ENCODE results near the gene SYNGAP1.
A peak's percentile ranks its signal among the peaks of the same experiment; 100 is the strongest.
"Not testable (repeated sequence)": the region's sequence is repeated elsewhere in the genome, so short reads cannot be mapped to it uniquely, and the experiment has no call there.

The SYNGAP1 gene

DNA sequence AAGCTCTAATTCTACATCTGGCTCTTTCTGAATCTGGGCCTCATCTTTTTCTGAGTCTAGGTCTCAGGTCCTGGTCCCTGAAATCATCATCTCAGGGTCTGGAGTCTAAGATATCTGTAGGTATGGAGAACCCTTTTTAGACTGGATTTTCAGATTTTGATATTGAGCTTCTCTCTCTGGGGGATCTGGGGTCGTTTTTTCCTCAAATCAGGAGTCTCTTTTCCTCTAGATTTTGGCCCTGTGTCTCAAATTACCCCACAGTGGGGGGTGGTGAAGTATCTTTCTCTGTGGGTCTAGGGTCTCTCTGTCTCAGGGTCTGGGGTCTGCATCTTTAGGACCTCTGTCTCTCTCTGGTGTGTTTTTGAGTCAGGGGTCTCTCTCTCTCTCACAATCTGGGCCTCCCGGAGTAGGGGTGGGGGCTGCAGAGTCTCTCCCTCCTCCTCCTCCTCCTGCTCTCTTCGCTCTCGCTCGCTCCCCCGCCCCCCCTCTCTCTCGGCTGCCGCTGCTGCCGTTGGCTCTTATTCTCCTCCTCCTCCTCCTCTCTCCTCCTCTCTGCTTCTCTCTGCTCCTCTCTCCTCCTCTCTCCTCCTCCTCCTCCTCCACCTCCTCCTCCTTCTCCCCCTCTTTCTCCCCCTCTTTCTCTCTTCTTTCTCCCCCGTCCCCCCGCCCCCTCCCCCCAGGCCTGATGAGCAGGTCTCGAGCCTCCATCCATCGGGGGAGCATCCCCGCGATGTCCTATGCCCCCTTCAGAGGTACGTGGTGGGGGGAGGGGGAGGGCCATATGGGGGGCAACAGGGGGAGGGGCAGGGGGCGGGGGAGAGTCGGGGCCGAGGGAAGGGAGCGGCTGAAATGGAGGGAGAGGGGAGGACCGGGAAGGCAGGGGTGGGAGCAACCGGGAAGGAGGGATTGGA, at the start of gene SYNGAP1:
Gene SYNGAP1, plus strand, starts transcription at position 486 of the 911 bp plus-strand sequence. Its CDS starts 200 bp downstream, at position 686.
- peak in 1 of 3 experiments; percentile 50 for DNase-seq (ENCODE audit: low read depth in 3 of 3)

DNA sequence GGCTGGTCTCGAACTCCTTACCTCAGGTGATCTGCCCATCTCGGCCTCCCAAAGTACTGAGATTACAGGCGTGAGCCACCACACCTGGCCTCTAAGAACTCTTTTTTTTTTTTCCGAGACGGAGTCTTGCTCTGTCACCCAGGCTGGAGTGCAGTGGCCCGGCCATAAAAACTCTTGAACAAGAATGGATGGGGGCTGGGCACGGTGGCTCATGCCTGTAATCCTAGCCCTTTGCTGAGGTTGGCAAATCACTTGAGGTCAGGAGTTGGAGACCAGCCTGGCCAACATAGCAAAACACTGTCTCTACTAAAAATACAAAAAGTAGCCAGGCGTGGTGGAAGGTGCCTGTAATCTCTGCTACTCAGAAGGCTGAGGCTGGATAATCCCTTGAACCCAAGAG, 48.0 kb upstream of the SYNGAP1 start:
- not testable (repeated sequence) for DNase-seq (ENCODE audit: low read depth in 3 of 3)

DNA sequence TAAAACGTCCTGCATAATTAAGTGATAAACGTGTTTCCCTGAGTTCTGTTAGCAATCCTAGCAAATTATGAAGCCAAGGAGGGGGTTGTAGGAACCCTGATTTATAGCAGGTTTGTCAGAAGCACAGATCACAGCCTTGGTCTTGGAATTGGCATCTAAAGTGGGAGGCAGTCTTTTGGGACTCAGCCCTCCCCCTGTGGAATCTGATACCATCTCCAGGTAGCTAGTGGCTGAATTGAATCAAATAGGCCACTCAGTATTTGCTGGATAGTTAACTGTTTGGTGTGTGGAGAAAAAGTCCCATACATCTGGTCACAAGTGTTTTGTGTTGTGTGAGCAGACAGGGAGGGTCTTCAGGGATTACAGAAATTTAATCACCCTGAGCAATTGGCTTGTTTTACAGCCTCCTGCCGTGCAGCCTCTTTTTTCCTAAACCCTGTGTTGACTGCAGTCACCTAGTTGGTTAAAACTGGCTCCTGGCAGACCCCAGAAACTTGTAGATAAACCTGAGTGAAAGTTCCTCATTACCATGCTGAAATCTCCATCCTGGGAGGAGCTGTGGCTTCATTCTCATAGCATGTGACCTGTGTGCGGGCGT, 47.2 kb upstream of the SYNGAP1 start:
- DNase-seq (ENCODE audit: low read depth in 3 of 3): no peak

DNA sequence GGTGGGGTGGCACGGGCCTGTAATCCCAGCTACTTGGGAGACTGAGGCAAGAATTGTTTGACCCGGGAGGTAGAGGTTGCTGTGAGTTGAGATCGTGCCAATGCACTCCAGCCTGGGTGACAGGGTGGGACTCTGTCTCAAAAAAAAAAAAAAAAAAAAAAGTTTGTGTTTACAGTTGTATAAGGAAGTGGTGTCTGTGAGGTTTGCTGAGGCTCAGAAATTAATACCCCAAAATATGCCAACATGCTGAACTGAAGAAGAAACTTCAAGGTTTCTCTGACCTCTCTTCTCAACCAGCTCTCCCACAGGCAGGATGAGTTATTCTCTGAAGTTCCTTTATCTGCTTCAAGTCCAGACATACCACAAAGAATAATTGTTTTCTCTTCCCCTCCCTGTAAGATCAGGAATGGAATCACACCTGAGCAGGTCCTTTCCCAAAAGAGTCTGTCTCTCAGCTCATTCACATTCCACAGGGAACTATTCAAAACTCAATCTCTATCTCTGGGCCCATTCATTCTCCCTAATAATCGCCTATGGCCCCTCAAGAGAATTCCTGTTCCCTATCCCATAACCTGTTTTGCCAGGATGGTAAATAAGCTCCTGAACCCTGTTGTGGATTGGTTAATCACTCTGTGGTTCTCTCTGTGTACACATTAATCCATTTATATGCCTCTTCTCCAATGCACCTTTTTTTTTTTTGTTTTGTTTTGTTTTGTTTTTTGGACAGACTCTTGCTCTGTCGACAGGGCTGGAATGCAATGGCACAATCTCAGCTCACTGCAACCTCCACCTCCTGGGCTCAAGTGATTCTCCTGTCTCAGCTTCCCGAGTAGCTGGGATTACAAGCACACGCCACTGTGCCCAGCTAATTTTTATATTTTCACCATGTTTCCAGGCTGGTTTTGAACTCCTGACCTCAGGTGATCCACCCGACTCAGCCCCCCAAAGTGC, 45.6 kb upstream of the SYNGAP1 start:
- DNase-seq (ENCODE audit: low read depth in 3 of 3): no peak

DNA sequence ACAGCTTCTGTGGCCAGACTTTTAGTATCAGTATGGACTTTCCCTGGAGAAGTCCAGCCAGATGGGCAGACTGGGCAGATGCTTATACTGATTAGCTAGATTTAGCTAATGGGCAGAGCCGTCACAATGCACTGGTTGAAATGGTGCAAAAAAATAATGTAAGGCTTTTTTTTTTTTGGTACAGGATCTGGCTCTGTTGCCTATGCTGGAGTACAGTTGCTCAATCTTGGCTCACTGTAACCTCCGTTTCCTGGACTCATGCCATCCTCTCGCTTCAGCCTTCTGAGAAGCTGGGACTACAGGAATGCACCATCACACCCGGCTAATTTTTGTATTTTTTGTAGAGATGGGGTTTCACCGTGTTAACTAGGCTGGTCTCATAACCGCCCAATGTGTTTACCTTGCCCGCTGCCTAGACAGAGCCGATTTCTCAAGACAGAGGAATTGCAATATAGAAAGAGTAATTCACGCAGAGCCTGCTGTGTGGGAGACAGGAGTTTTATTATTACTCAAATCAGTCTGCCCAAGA, 44.7 kb upstream of the SYNGAP1 start:
- DNase-seq (ENCODE audit: low read depth in 3 of 3): no peak

DNA sequence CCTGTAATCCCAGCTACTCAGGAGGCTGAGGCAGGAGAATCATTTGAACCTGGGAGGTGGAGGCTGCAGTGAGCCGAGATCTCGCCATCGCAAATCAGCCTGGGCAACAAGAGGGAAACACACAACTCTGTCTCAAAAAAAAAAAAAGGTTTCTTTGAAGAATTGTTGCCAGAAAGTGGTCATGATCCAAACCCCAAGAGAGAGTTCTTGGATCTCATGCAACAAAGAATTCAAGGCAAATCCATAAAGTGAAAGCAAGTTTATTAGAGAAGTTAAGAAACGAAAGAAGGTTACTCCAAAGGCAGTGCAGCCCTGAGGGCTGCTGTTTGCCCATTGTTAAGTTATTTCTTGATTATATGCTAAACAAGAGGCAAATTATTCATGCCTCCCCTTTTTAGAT, 42.7 kb upstream of the SYNGAP1 start:
- DNase-seq (ENCODE audit: low read depth in 3 of 3): no peak

DNA sequence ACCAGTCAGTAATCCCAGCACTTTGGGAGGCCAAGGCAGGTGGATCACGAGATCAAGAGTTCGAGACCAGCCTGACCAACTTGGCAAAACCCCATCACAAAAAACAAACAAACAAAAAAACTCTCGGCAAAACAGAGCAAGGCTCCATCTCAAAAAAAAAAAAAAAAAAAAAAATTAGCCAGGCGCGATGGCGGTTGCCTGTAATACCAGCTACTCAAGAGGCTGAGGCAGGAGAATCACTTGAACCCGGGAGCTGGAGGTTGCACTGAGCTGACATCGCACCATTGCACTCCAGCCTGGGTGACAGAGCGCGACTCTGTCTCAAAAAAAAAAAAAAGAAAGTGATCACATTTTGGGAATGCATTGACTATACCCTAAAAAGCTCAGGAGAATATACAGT, 40.7 kb upstream of the SYNGAP1 start:
- DNase-seq (ENCODE audit: low read depth in 3 of 3): not testable (repeated sequence)

DNA sequence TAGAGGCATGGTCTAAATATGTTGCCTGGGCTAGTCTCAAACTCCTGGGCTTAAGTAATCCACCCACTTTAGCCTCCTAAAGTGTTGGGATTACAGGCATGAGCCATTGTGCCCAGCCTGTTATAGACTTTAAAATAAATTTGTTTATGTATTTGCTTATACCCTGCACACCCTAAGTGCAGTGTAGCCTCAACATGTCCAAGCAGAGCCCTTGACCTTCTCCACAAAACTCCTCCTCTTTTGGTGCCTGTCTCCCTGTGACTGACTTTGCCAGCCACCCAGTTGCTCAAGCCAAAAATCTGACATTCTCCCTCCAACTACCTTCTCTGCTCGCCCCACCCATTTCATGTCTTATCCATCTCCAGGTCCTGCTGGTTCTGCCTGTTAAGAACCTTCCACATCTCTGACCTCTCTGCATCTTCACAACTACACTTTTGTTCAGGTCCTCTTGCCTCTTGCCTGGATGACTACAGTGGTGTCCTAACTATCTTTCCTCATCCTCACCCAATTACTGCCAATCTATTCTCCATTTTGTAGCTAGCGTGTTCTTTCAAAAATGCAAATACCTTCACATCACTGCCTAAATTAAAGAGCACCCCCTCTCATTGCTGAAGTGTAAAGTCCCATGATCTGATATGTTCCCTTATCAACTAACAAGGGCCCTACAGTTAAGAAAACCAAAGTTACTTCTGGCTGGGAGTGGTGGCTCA, 39.4 kb upstream of the SYNGAP1 start:
- no peak for DNase-seq (ENCODE audit: low read depth in 3 of 3)

DNA sequence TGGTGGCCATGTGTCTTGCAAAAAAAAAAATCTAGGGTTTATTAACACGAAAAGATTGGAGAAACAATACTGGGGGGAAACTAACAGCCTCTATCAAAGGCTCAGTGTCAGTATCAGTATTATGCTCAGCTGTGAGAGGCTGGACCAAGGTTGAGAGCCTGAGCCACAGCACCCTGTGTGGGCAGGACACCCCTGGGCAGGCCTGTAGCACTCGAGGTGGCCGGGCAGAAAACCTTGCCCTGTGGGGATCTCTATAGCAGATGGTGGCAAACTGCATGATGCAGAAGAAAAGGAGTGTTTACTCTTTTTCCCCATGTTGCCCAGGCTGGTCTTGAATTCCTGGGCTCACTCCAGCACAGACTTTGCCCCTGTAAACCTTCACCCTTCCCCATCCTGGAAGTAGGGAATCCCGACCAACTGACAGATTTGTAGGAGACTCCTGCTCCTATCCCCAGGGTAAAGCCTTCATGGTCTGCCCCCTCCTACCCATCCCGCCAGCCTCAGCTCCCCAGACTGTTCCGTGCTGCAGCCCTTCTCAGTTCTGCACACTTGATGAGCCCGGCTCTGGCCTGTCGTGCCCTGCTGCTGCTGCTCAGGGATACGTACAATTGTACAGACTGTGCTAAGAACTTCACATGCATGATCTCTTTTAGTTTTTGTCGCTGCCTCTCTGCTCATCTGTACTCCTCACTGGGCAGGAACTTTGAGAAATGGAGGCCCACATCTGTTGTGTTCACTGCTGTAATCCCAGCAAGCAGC, 36.3 kb upstream of the SYNGAP1 start:
- no peak for DNase-seq (ENCODE audit: low read depth in 3 of 3)

DNA sequence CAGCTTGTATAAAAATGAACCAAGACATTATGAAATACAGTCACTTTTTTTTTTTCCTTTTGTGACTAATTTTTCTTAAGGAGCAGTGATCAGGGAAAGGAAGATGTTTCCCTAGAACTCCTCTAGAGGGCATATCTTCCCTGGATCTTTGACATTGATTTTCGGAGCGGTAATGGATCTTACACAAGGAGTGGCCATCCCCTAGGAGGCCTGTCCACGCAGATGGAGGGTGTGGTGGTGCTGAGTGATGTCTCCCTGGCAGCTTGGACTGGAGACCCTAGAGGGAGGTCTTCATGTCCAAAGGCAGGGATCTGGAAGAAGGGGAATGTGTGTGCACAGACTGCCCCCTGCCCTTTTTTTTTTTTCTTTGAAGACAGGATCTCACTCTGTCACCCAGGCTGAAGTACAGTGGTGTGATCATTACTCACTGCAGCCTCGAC, 35.3 kb upstream of the SYNGAP1 start:
- DNase-seq (ENCODE audit: low read depth in 3 of 3): no peak

DNA sequence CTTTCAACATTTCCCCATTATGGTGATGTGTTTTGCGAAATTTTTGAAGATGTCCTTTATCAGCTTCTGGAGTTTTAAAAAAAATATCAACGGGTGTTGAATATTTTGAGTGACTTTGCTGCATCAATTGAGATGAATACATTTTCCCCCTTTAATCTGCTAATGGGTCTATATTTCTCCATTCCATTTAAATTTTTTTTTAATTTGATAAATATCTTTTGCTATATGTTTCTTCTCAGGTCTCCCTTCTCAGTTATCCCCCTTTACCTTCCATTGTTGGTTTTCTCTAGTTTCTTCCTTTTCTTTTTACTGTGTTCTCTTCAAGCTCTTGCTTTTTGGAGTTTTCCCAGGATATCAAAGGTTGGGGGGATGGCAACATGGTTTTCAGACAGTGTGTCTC, 29.7 kb upstream of the SYNGAP1 start:
- no peak for DNase-seq (ENCODE audit: low read depth in 3 of 3)

DNA sequence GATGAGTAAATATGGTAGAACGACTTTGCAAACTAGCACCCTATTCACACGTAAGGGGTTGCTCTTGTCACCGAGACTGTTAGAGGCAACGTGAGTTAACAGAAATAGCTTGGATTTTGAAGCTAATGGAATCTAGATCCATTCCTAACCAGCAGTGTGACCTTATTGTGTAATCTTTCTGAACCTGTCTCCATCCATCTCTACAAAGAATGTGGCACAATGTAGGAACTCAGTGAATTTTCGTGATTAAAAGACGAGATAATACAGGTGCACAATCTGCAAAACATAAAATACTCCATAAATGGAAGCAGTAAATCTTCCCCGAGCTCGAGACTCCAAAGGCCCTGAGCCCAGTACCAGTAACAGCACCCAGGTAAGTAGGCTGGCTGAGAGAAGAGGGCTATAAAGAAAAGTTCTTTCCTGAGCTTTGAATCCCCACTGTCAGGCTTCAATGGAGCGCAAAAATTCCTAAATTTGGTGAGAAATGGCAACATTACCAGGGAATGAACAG, 29.0 kb upstream of the SYNGAP1 start:
- DNase-seq (ENCODE audit: low read depth in 3 of 3): no peak

DNA sequence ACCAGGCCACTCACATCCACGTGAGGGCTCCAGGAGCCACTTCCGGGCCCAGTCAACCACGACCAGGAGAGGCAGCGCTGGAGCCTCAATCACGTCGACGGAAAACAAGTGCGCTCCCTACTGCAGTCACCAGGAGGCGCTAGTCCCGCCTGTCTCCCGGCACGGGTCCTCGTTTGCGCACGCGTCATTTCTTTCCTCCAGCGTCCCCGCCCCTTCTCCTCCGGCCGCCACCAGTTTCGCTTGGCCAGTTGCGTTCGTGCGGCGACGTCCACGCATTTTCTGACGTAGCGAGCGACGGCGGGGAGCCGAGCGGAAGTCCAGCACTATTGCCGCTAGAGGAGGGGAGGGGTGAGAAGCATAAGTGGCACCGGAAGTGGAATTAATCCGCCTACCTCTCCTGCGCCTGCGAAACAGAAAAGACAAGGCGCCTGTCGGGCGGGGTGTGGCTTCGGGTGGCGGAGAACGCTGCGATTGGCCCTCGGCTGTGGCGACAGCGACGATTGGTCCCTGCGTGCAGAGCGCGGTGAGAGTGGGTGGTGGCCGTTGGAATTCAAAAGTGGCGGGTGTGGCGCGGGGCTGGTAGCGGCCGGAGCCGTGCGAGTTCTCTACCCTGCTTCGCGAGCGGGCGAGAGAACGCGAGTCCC, 28.5 kb upstream of the SYNGAP1 start, which contains the start of gene KIFC1:
Gene KIFC1, plus strand, starts transcription at position 546 of the 644 bp plus-strand sequence. CDS start 163 bp downstream, outside the sequence.
- DNase-seq (ENCODE audit: low read depth in 3 of 3): peak; percentile 98 to 100 (median 99)

DNA sequence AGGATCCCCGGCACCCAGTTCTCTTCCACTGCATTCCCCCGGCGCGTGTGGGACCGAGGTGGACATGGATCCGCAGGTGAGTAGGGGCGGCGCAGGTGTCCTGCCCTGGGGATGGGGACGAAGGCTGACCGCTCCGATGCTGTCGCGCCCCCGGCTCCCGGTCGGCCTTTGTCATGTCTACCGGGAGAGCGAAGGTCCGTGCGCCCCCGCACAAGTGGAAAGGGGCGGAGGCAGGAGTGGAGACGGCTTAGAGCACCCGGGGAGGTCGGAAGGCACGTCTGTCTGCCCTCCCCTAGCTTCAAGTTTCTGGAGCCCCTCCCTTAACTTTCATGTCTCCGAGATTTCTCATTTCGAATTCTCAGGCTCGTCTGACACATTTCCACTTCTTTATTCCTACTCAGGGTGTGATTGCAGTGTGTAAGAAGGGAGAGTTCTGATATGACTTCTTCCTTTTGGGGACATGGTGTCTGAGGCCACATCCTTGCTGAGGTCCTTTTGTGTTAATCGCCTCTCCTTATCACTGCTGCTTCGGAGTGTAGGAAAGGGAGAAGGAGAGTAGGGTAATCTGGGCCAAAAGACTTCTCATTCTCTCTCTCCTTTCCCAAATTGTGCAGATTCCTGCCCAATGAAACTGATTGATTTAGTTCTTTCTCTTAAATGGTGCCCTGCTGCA, 27.8 kb upstream of the SYNGAP1 start:
- DNase-seq (ENCODE audit: low read depth in 3 of 3): peak in 1 of 3 experiments; percentile 66

DNA sequence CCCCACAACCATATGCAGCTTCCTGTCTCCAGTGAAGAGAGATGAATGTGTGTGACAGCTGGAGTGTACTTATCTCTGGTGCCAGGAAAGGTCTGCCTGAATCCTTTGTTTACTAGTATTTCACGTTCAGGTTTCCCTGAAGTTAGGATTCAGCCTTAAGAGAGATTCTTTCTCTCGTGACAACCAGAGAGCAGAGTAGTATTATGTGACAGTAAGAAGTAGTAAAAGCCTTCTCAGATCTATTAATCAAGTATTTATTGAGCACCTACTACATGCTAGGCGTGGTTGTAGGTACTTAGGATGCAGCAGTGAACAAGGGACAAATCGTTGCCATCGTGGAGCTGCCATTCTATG, 27.3 kb upstream of the SYNGAP1 start:
- DNase-seq (ENCODE audit: low read depth in 3 of 3): no peak

DNA sequence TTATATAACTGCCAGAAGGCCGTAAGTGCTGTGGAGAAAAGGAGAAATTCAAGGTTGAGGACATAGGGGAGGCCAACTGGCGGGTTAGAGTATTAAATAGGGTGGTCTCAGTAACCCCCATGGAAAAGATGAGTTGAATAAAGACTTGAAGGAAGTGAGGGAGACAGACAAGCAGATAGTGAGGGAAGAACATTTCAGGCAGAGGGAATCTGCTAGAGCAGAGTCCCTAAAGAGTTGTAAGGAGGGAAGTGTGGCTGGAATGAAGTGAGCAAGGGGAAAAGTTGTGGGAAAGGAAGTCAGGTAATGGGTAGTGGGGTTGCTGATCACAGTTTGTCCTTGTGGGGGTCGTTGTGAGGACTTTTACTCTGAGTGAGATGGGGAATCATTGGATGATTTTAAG, 26.9 kb upstream of the SYNGAP1 start:
- DNase-seq (ENCODE audit: low read depth in 3 of 3): no peak

DNA sequence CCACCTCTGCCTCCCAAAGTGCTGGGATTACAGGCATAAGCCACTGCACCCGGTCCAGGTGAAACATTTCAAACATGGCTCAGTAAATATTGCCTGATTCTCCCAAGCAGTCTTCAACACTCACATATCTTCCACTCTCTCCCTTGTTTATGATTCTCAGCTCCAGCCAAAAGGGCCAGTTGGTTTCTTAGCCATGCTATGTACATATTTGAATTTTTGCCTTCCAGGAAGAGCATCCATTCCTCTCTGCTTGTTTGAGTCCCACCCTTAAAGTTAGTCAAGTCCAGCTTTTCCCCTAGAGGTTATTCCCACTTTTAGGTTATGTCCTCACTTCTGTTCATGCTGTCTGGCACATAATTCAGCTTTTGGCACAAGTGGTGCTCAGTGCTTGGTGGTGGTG, 22.3 kb upstream of the SYNGAP1 start:
- DNase-seq (ENCODE audit: low read depth in 3 of 3): no peak

DNA sequence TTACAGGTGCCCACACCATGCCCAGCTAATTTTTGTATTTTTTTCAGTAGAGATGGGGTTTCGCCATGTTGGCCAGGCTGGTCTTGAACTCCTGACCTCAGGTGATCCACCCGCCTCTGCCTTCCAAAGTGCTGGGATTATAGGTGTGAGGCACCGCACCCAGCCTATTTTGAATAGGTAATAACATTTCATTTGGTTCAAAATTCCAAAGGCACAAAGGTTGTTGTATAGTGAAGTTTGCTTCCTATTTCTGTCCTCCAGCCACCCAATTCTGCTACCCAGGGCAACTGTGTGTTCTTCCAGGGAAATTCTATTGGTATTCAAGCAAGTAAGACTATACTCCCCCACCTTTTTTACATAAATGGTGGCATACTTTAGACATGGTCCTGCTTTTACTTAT, 21.3 kb upstream of the SYNGAP1 start:
- DNase-seq (ENCODE audit: low read depth in 3 of 3): not testable (repeated sequence)

DNA sequence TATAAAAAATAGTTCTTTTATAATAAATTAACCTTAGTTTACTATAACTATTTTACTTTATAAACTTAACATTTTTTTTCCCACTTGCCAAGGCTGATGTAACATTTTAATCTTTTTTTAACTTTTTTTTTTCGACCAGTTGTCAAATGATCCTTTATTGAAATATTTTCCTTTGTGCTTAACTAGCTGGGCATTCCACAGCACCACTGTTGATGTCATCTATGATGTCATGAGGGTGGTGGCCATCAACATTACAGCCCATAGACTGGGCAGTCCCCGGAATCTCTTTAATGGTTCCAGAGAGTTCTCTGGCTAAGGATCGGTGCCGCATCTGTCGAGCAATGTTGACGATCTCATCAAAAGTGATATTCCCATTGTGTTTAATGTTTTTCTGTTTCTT, 20.0 kb upstream of the SYNGAP1 start:
- not testable (repeated sequence) for DNase-seq (ENCODE audit: low read depth in 3 of 3)

All from stimulated activated CD4-positive, alpha-beta T cell treated with anti-CD3 and anti-CD28 coated beads, TNF-alpha, amount 100 ng/mL, for 24 hours (primary cell).